ENCODE measurements around the gene SNHG17. TPM values are rescaled to one million over a fixed set of nuclear protein-coding genes. Genes with fewer than 3 reads are reported as not detected.
"Not testable (repeated sequence)": the region's sequence is repeated elsewhere in the genome, so short reads cannot be mapped to it uniquely, and the experiment has no call there.

The SNHG17 gene
- total RNA-seq, 6 experiments from 2014 or later: 29.6 to 45.4 (median 32.0) TPM

- peaks cover 14% of the 10 kb centered on the region for H3K36me3 Mint-ChIP-seq (ENCODE audit: low read depth)
- H3K9me3 Mint-ChIP-seq: no peaks in the 10 kb centered on the region
- peaks cover 40% of the 10 kb centered on the region for H3K4me1 Mint-ChIP-seq (ENCODE audit: low read depth)
- no peak for DNase-seq
- H3K27me3 Mint-ChIP-seq (ENCODE audit: insufficient read depth): peaks cover 11% of the 10 kb centered on the region
- H3K4me3 Mint-ChIP-seq: peak overlapping the region; percentile 93
- no peak for TF ChIP-seq CTCF (IDR thresholded peaks at IDR 0.05)
- H3K27ac Mint-ChIP-seq: peak overlapping the region; percentile 66
These were observed 36.9 kb upstream of the SNHG17 start for GRCh38 chr20:38471987-38472512.

- H3K4me3 Mint-ChIP-seq: no peak overlapping the region
These were observed 36.1 kb upstream of the SNHG17 start for GRCh38 chr20:38471245-38471644.

GRCh38 chr20:38466983-38467382 is 31.9 kb upstream of the SNHG17 start:
- no peak overlapping the region for H3K4me3 Mint-ChIP-seq
- TF ChIP-seq CTCF (IDR thresholded peaks at IDR 0.05): no peak
- no peaks in the 10 kb centered on the region for H3K36me3 Mint-ChIP-seq (ENCODE audit: low read depth)
- H3K4me1 Mint-ChIP-seq (ENCODE audit: low read depth): peaks cover 4% of the 10 kb centered on the region
- no peak overlapping the region for H3K27ac Mint-ChIP-seq
- H3K9me3 Mint-ChIP-seq: no peaks in the 10 kb centered on the region
- no peak for DNase-seq
- peaks cover 10% of the 10 kb centered on the region for H3K27me3 Mint-ChIP-seq (ENCODE audit: insufficient read depth)

More at GRCh38 chr20:38471245-38471644, 36.1 kb upstream of the SNHG17 start:
- H3K27me3 Mint-ChIP-seq (ENCODE audit: insufficient read depth): peaks cover 11% of the 10 kb centered on the region
- H3K9me3 Mint-ChIP-seq: no peaks in the 10 kb centered on the region
- H3K36me3 Mint-ChIP-seq (ENCODE audit: low read depth): peaks cover 14% of the 10 kb centered on the region
- DNase-seq: no peak
- no peak for TF ChIP-seq CTCF (IDR thresholded peaks at IDR 0.05)
- H3K4me1 Mint-ChIP-seq (ENCODE audit: low read depth): peaks cover 35% of the 10 kb centered on the region
- no peak overlapping the region for H3K27ac Mint-ChIP-seq

GRCh38 chr20:38466171-38466570 is 31.0 kb upstream of the SNHG17 start:
- no peaks in the 10 kb centered on the region for H3K36me3 Mint-ChIP-seq (ENCODE audit: low read depth)
- no peak for TF ChIP-seq CTCF (IDR thresholded peaks at IDR 0.05)
- H3K27me3 Mint-ChIP-seq (ENCODE audit: insufficient read depth): peaks cover 6% of the 10 kb centered on the region
- H3K4me3 Mint-ChIP-seq: no peak overlapping the region
- no peak overlapping the region for H3K27ac Mint-ChIP-seq
- no peak for DNase-seq
- no peaks in the 10 kb centered on the region for H3K4me1 Mint-ChIP-seq (ENCODE audit: low read depth)
- no peaks in the 10 kb centered on the region for H3K9me3 Mint-ChIP-seq

- not testable (repeated sequence) for H3K27ac Mint-ChIP-seq
These were observed 26.4 kb upstream of the SNHG17 start for GRCh38 chr20:38461569-38461968.

GRCh38 chr20:38461167-38461566 is 26.0 kb upstream of the SNHG17 start:
- H3K4me3 Mint-ChIP-seq; H3K27me3 Mint-ChIP-seq (ENCODE audit: insufficient read depth): not testable (repeated sequence)
- H3K4me1 Mint-ChIP-seq (ENCODE audit: low read depth): peaks cover 13% of the 10 kb centered on the region

More at GRCh38 chr20:38461569-38461968, 26.4 kb upstream of the SNHG17 start:
- H3K4me1 Mint-ChIP-seq (ENCODE audit: low read depth): peaks cover 13% of the 10 kb centered on the region
- not testable (repeated sequence) for H3K27me3 Mint-ChIP-seq (ENCODE audit: insufficient read depth); H3K4me3 Mint-ChIP-seq; H3K9me3 Mint-ChIP-seq; H3K36me3 Mint-ChIP-seq (ENCODE audit: low read depth); DNase-seq

GRCh38 chr20:38460631-38461030 is 25.5 kb upstream of the SNHG17 start:
- not testable (repeated sequence) for H3K9me3 Mint-ChIP-seq; H3K27me3 Mint-ChIP-seq (ENCODE audit: insufficient read depth); H3K4me3 Mint-ChIP-seq; DNase-seq; H3K27ac Mint-ChIP-seq; H3K36me3 Mint-ChIP-seq (ENCODE audit: low read depth)
- H3K4me1 Mint-ChIP-seq (ENCODE audit: low read depth): peaks cover 13% of the 10 kb centered on the region

More at GRCh38 chr20:38461167-38461566, 26.0 kb upstream of the SNHG17 start:
- DNase-seq; H3K27ac Mint-ChIP-seq; H3K36me3 Mint-ChIP-seq (ENCODE audit: low read depth); H3K9me3 Mint-ChIP-seq: not testable (repeated sequence)

Measured in HFFc6 (cell line).